HepG2 (cell line): ENCODE results near the gene UBQLN1. TPM values are rescaled to one million over a fixed set of nuclear protein-coding genes. Genes with fewer than 3 reads are reported as not detected.

Source experiments
- HOXA3 ChIP-seq: sonication (generic); formaldehyde crosslinking; IDR thresholded peaks from 2 replicates; pipeline ENCODE4 v1.5.0; 2020; ENCODE audit warnings: missing genetic modification reagents
- NFE2 ChIP-seq: sonication (generic); formaldehyde crosslinking; IDR thresholded peaks from 2 replicates; pipeline ENCODE4 v1.4.0; 2020; ENCODE audit warnings: missing genetic modification reagents
- PAX8 ChIP-seq: sonication (generic); formaldehyde crosslinking; IDR thresholded peaks from 2 replicates; pipeline ENCODE4 v1.8.0; 2022; ENCODE audit warnings: mild to moderate bottlenecking, missing genetic modification reagents, borderline replicate concordance
- SIN3A ChIP-seq: IDR thresholded peaks from 2 replicates; pipeline ENCODE4 v1.6.1; 2011; ENCODE audit warnings: low read depth, mild to moderate bottlenecking, control low read depth, low read length, borderline replicate concordance
- STAT5B ChIP-seq: sonication (generic); formaldehyde crosslinking; IDR thresholded peaks from 2 replicates; pipeline ENCODE4 v1.4.0; 2020; ENCODE audit warnings: missing genetic modification reagents
- ZBTB42 ChIP-seq: sonication (generic); formaldehyde crosslinking; IDR thresholded peaks from 2 replicates; pipeline ENCODE4 v1.5.0; 2020; ENCODE audit warnings: mild to moderate bottlenecking, missing genetic modification reagents
- ZNF354B ChIP-seq: sonication (generic); formaldehyde crosslinking; IDR thresholded peaks from 2 replicates; pipeline ENCODE4 v1.8.0; 2022; ENCODE audit warnings: mild to moderate bottlenecking, missing genetic modification reagents
- ZNF441 ChIP-seq: sonication (generic); formaldehyde crosslinking; IDR thresholded peaks from 2 replicates; pipeline ENCODE4 v1.7.0; 2021; ENCODE audit warnings: missing genetic modification reagents, borderline replicate concordance
- ZNF451 ChIP-seq: sonication (generic); formaldehyde crosslinking; IDR thresholded peaks from 2 replicates; pipeline ENCODE4 v1.5.0; 2020; ENCODE audit warnings: mild to moderate bottlenecking, missing genetic modification reagents
- ZNF562 ChIP-seq: sonication (generic); formaldehyde crosslinking; IDR thresholded peaks from 2 replicates; pipeline ENCODE4 v1.8.0; 2022; ENCODE audit warnings: missing genetic modification reagents, borderline replicate concordance
- polyA plus RNA-seq, 8 experiments: library from polyadenylated mRNA; depleted of rRNA in 3 of 8; stranded (reverse) in 7 of 8; unstranded in 1 of 8; fragments of >200 nt; fragmentation: Illumina TruSeq in 4 of 8; extraction: Trizol in 4 of 8; gene quantifications; 2 replicates each; pipeline versions ENCODE4 v1.2.1 to v1.2.3, GENCODE V29; 2011 to 2016; ENCODE audit warnings: low read depth in 4 of 8, missing spikeins in 1 of 8, mixed read lengths in 1 of 8; ENCODE audit not compliant: insufficient read depth in 1 of 8
- total RNA-seq, 5 experiments: library from RNA; depleted of rRNA; stranded (reverse); fragments of >200 nt; fragmentation: Illumina TruSeq; extraction: Trizol; gene quantifications; 2 replicates each; pipeline ENCODE4 v1.2.3, GENCODE V29; 2016; ENCODE audit warnings: low read depth in 1 of 5
- TF ChIP-seq, protein P1 (sequence below): sonication (generic); formaldehyde crosslinking; conservative IDR thresholded peaks from 2 replicates; pipeline ENCODE4 v1.8.1; 2023; ENCODE audit warnings: missing genetic modification reagents
- TF ChIP-seq, protein P2 (sequence below): sonication (generic); formaldehyde crosslinking; IDR thresholded peaks from 2 replicates; pipeline ENCODE4 v1.8.1; 2023; ENCODE audit warnings: mild to moderate bottlenecking, moderate library complexity, missing genetic modification reagents
- TF ChIP-seq, protein P3 (sequence below): sonication (generic); formaldehyde crosslinking; IDR thresholded peaks from 2 replicates; pipeline ENCODE4 v1.5.1; 2020; ENCODE audit warnings: missing genetic modification reagents, mild to moderate bottlenecking, borderline replicate concordance
- TF ChIP-seq, protein P4 (sequence below): sonication (generic); formaldehyde crosslinking; IDR thresholded peaks from 2 replicates; pipeline ENCODE4 v1.5.0; 2020; ENCODE audit warnings: mild to moderate bottlenecking, missing genetic modification reagents, borderline replicate concordance

The UBQLN1 gene
- total and polyA plus RNA-seq, 2 of the 13 experiments (the other 11 are each of a cell fraction or from before 2014, with no cell fraction given), result 78.1 to 83.8 TPM

DNA sequence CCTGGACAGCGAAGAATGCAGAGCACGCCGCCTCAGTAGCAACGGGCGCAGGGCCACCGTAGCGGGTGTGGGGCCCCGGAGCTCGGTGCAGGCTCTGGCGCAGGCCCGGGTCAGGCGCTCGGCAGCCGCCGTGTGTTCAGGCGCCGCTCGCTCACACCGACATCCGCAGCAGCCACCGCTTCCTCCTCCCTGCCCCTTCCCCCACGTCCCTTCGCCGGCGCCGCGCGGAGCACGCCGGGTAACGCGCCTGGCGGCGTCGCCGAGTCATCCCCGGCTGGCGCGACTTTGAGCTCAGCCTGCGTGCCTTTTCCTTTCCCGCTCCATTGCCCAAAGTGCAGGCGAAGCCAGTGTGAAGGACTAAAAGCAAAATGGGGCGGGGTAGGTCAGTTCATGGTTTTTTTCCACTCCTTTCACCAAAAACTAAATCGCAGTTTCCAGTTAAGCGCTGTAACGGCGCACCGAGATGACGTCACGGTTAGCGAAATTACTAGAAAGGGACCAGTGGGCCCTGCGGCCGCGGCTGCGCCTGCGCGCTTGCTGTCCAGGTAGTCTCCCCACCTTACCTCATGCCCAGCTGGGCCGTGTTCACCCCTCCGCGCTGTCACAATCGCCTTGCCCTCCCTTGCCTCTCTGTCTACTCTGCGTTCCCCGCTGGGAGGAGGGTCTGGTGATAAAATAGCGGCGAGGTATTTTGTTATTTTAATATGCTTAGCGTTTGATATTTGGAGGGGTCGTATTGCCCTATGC, at the start of gene UBQLN1 (continued):
- TF ChIP-seq ZBTB42 (CRISPR knock-in tag), result no peak
- TF ChIP-seq ZNF562 (CRISPR knock-in tag), result no peak
- peak; percentile 44; the same call in 1 of the 2 replicates for TF ChIP-seq SIN3A
- TF ChIP-seq, protein P1, sequence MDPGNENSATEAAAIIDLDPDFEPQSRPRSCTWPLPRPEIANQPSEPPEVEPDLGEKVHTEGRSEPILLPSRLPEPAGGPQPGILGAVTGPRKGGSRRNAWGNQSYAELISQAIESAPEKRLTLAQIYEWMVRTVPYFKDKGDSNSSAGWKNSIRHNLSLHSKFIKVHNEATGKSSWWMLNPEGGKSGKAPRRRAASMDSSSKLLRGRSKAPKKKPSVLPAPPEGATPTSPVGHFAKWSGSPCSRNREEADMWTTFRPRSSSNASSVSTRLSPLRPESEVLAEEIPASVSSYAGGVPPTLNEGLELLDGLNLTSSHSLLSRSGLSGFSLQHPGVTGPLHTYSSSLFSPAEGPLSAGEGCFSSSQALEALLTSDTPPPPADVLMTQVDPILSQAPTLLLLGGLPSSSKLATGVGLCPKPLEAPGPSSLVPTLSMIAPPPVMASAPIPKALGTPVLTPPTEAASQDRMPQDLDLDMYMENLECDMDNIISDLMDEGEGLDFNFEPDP (CRISPR knock-in tag), result no peak
- TF ChIP-seq, protein P2, sequence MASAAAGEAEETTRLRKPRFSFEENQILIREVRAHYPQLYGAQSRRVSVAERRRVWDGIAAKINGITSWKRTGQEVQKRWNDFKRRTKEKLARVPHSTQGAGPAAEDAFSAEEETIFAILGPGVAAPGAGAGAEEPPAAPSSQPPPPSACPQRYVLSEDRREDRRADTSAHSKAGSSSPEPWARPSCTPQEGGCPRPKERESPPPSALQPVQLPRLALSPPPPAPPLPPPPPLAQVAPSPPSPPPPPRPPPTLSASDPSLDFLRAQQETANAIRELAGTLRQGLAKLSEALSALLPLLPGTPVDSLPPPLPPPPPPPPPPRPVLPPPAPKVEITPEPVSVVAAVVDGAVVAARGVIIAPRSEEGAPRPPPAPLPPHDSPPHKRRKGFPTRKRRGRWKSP, result peak; percentile 84
- TF ChIP-seq NFE2 (CRISPR knock-in tag), result peak; percentile 65; the same call in 1 of the 2 replicates
- TF ChIP-seq, protein P3, sequence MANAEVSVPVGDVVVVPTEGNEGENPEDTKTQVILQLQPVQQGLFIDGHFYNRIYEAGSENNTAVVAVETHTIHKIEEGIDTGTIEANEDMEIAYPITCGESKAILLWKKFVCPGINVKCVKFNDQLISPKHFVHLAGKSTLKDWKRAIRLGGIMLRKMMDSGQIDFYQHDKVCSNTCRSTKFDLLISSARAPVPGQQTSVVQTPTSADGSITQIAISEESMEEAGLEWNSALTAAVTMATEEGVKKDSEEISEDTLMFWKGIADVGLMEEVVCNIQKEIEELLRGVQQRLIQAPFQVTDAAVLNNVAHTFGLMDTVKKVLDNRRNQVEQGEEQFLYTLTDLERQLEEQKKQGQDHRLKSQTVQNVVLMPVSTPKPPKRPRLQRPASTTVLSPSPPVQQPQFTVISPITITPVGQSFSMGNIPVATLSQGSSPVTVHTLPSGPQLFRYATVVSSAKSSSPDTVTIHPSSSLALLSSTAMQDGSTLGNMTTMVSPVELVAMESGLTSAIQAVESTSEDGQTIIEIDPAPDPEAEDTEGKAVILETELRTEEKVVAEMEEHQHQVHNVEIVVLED (CRISPR knock-in tag), result peak; percentile 97
- peak; percentile 61; the same call in 1 of the 2 replicates for TF ChIP-seq ZNF451
- TF ChIP-seq, protein P4, sequence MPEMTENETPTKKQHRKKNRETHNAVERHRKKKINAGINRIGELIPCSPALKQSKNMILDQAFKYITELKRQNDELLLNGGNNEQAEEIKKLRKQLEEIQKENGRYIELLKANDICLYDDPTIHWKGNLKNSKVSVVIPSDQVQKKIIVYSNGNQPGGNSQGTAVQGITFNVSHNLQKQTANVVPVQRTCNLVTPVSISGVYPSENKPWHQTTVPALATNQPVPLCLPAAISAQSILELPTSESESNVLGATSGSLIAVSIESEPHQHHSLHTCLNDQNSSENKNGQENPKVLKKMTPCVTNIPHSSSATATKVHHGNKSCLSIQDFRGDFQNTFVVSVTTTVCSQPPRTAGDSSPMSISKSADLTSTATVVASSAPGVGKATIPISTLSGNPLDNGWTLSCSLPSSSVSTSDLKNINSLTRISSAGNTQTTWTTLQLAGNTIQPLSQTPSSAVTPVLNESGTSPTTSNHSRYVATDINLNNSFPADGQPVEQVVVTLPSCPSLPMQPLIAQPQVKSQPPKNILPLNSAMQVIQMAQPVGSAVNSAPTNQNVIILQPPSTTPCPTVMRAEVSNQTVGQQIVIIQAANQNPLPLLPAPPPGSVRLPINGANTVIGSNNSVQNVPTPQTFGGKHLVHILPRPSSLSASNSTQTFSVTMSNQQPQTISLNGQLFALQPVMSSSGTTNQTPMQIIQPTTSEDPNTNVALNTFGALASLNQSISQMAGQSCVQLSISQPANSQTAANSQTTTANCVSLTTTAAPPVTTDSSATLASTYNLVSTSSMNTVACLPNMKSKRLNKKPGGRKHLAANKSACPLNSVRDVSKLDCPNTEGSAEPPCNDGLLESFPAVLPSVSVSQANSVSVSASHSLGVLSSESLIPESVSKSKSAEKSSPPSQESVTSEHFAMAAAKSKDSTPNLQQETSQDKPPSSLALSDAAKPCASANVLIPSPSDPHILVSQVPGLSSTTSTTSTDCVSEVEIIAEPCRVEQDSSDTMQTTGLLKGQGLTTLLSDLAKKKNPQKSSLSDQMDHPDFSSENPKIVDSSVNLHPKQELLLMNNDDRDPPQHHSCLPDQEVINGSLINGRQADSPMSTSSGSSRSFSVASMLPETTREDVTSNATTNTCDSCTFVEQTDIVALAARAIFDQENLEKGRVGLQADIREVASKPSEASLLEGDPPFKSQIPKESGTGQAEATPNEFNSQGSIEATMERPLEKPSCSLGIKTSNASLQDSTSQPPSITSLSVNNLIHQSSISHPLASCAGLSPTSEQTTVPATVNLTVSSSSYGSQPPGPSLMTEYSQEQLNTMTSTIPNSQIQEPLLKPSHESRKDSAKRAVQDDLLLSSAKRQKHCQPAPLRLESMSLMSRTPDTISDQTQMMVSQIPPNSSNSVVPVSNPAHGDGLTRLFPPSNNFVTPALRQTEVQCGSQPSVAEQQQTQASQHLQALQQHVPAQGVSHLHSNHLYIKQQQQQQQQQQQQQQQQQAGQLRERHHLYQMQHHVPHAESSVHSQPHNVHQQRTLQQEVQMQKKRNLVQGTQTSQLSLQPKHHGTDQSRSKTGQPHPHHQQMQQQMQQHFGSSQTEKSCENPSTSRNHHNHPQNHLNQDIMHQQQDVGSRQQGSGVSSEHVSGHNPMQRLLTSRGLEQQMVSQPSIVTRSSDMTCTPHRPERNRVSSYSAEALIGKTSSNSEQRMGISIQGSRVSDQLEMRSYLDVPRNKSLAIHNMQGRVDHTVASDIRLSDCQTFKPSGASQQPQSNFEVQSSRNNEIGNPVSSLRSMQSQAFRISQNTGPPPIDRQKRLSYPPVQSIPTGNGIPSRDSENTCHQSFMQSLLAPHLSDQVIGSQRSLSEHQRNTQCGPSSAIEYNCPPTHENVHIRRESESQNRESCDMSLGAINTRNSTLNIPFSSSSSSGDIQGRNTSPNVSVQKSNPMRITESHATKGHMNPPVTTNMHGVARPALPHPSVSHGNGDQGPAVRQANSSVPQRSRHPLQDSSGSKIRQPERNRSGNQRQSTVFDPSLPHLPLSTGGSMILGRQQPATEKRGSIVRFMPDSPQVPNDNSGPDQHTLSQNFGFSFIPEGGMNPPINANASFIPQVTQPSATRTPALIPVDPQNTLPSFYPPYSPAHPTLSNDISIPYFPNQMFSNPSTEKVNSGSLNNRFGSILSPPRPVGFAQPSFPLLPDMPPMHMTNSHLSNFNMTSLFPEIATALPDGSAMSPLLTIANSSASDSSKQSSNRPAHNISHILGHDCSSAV (CRISPR knock-in tag), result no peak
- peak; percentile 96 for TF ChIP-seq HOXA3 (CRISPR knock-in tag)
- TF ChIP-seq ZNF354B (CRISPR knock-in tag), result no peak
- TF ChIP-seq PAX8 (CRISPR knock-in tag), result no peak
- no peak for TF ChIP-seq STAT5B (CRISPR knock-in tag)
- peak; percentile 40; the same call in 1 of the 2 replicates for TF ChIP-seq ZNF441 (CRISPR knock-in tag)
